Astrocyte (in vitro differentiated cells and primary cell): Measurements from ENCODE around the gene YBX3. TPM values are rescaled to one million over a fixed set of nuclear protein-coding genes. Genes with fewer than 3 reads are reported as not detected.

Experiments used
- DNase-seq: peaks from one replicate; pipeline ENCODE4 v3.0.0-alpha.2; 2010; ENCODE audit warnings: low read depth
- FAIRE-seq: peaks from 2 replicates; lab custom pipeline; 2011; peaks lifted over from hg19 to GRCh38; lab: Jason Lieb, UNC
- H2AFZ ChIP-seq: 2 replicates; pipeline ENCODE4 v1.6.0; 2012; ENCODE audit warnings: low read depth, low read length, inconsistent platforms
- H3K27ac ChIP-seq: 2 replicates; pipeline ENCODE4 v1.5.1; 2011; ENCODE audit warnings: low read depth, low read length, inconsistent platforms
- H3K27me3 ChIP-seq: 2 replicates; pipeline ENCODE4 v1.6.0; 2011; ENCODE audit warnings: low read length, inconsistent platforms; ENCODE audit not compliant: insufficient read depth
- H3K36me3 ChIP-seq: 2 replicates; pipeline ENCODE4 v1.5.1; 2011; ENCODE audit warnings: low read length, inconsistent platforms; ENCODE audit not compliant: insufficient read depth
- H3K4me1 ChIP-seq: 2 replicates; pipeline ENCODE4 v1.5.1; 2011; ENCODE audit warnings: low read length, inconsistent platforms; ENCODE audit not compliant: insufficient read depth
- H3K4me2 ChIP-seq: 2 replicates; pipeline ENCODE4 v1.6.0; 2012; ENCODE audit warnings: low read length, inconsistent platforms
- H3K4me3 ChIP-seq: 2 replicates; pipeline ENCODE4 v1.5.1; 2011; ENCODE audit warnings: low read depth, mild to moderate bottlenecking, low read length, inconsistent platforms; ENCODE audit not compliant: insufficient read depth
- H3K79me2 ChIP-seq: 2 replicates; pipeline ENCODE4 v1.6.0; 2012; ENCODE audit warnings: mild to moderate bottlenecking, low read length, inconsistent platforms; ENCODE audit not compliant: insufficient read depth
- H3K9ac ChIP-seq: 2 replicates; pipeline ENCODE4 v1.6.0; 2012; ENCODE audit warnings: mild to moderate bottlenecking, low read length, inconsistent platforms
- H3K9me3 ChIP-seq: 2 replicates; pipeline ENCODE4 v1.5.1; 2012; ENCODE audit warnings: low read depth, mild to moderate bottlenecking, low read length, inconsistent platforms; ENCODE audit not compliant: insufficient read depth
- H4K20me1 ChIP-seq: 2 replicates; pipeline ENCODE4 v1.6.0; 2012; ENCODE audit warnings: low read length, inconsistent platforms; ENCODE audit not compliant: insufficient read depth
- H3K27ac Mint-ChIP-seq: one replicate; pipeline ENCODE4 v1.8.0; 2021; ENCODE audit warnings: mild to moderate bottlenecking, mixed read lengths; ENCODE audit not compliant: unreplicated experiment
- H3K27me3 Mint-ChIP-seq: one replicate; pipeline ENCODE4 v1.8.0; 2021; ENCODE audit warnings: low read depth, mixed read lengths; ENCODE audit not compliant: unreplicated experiment
- H3K36me3 Mint-ChIP-seq: one replicate; pipeline ENCODE4 v1.8.0; 2021; ENCODE audit warnings: low read depth, mixed read lengths; ENCODE audit not compliant: unreplicated experiment
- H3K4me1 Mint-ChIP-seq: one replicate; pipeline ENCODE4 v1.8.0; 2021; ENCODE audit warnings: low read depth, mixed read lengths; ENCODE audit not compliant: unreplicated experiment
- H3K4me3 Mint-ChIP-seq: one replicate; pipeline ENCODE4 v1.8.0; 2021; ENCODE audit warnings: mild to moderate bottlenecking, moderate library complexity, mixed read lengths; ENCODE audit not compliant: unreplicated experiment
- H3K9me3 Mint-ChIP-seq: one replicate; pipeline ENCODE4 v1.8.0; 2021; ENCODE audit warnings: mild to moderate bottlenecking, mixed read lengths; ENCODE audit not compliant: unreplicated experiment
- EZH2 ChIP-seq: IDR thresholded peaks from 2 replicates; pipeline ENCODE4 v1.6.1; 2012; ENCODE audit warnings: mild to moderate bottlenecking, low read length, inconsistent platforms; ENCODE audit not compliant: insufficient read depth
- total RNA-seq: library from RNA; stranded (reverse); gene quantifications from 2 replicates; pipeline ENCODE4 v1.2.1, GENCODE V29; 2021
- TF ChIP-seq, protein P1 (sequence below): IDR thresholded peaks from 2 replicates; pipeline ENCODE4 v1.5.1; 2011; ENCODE audit warnings: low read depth, mild to moderate bottlenecking, inconsistent platforms, low read length, moderate library complexity; ENCODE audit not compliant: insufficient read depth

Gene YBX3
- total RNA-seq, 1 donor from 2014 or later: 527 TPM

DNA sequence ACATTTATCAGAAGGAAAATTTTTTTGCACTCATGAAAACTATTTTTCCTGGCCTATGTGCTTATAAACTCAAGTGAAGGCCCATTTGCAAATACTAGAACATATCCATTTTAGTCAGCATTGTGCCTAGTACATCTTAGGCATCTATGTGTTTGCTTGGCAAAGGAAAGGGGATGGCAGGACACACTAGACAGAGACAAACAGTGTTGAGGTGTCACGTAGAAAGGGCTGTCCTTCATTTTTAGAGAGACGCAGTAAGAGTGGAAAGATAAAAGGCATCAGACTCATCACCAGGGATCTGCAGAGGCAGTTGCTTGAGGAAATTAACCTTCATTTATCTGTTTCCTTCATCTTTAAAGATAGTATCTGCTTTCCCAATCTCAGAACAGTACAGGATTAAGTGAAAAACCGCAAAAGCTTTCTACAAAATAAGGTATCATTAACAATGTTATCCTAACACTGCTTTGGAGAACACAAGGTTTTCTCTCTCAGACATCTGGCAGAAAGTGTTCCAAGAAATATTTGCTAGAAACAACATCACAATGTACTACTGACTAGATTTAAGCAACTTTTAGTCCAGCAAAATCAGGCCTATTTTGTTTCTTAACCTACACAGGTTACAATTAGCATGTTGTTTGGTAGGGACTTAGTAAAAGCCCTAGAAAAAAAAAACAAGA lies 2.0 kb downstream of the YBX3 start:
- peak overlapping the region; percentile 98 for H3K27ac ChIP-seq

DNA sequence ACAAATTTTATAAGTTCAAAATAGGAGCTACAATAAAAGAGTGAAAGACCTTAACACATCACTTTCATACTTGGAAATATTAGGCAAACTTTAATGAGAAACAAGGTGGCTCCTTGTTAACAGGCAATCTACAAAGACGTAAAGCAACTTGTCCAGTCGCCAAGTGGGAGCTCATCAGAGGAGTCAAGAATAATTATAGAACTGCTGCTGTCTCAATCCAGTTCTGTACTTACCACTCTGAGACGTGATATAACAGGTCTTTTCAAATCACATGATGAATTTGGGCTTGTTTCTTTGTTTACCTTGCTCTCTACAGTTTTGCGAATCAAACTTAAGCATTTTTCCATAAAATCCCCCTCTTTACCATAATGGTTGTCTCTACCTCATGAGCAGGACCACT lies 3.6 kb downstream of the YBX3 start:
- peaks cover 42% of the 10 kb centered on the region for H4K20me1 ChIP-seq
- peaks cover 40% of the 10 kb centered on the region for H3K4me1 ChIP-seq
- H3K4me3 ChIP-seq: no peak overlapping the region
- peaks cover 71% of the 10 kb centered on the region for H3K79me2 ChIP-seq
- Mint-ChIP-seq H3K36me3 (peaks cover 6% of the 10 kb centered on the region), H3K4me3 (peak overlapping the region; percentile 97), H3K27me3 (no peaks in the 10 kb centered on the region), H3K9me3 (no peaks in the 10 kb centered on the region), H3K4me1 (peaks cover 53% of the 10 kb centered on the region), H3K27ac (peak overlapping the region; percentile 82)
- no peak overlapping the region for H2AFZ ChIP-seq
- FAIRE-seq (no peak), DNase-seq (no peak)
- no peaks in the 10 kb centered on the region for H3K27me3 ChIP-seq
- no peak for TF ChIP-seq EZH2
- TF ChIP-seq, protein P1, sequence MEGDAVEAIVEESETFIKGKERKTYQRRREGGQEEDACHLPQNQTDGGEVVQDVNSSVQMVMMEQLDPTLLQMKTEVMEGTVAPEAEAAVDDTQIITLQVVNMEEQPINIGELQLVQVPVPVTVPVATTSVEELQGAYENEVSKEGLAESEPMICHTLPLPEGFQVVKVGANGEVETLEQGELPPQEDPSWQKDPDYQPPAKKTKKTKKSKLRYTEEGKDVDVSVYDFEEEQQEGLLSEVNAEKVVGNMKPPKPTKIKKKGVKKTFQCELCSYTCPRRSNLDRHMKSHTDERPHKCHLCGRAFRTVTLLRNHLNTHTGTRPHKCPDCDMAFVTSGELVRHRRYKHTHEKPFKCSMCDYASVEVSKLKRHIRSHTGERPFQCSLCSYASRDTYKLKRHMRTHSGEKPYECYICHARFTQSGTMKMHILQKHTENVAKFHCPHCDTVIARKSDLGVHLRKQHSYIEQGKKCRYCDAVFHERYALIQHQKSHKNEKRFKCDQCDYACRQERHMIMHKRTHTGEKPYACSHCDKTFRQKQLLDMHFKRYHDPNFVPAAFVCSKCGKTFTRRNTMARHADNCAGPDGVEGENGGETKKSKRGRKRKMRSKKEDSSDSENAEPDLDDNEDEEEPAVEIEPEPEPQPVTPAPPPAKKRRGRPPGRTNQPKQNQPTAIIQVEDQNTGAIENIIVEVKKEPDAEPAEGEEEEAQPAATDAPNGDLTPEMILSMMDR: no peak
- no peak overlapping the region for H3K9ac ChIP-seq
- peak overlapping the region; percentile 78 for H3K4me2 ChIP-seq
- no peaks in the 10 kb centered on the region for H3K9me3 ChIP-seq
- H3K27ac ChIP-seq: no peak overlapping the region
- peaks cover 6% of the 10 kb centered on the region for H3K36me3 ChIP-seq

More for the DNA sequence above, 2.0 kb downstream of the YBX3 start:
- DNase-seq: no peak
- no peak for FAIRE-seq
- H4K20me1 ChIP-seq: peaks cover 37% of the 10 kb centered on the region
- Mint-ChIP-seq H3K4me3 (peak overlapping the region; percentile 97), H3K27ac (peak overlapping the region; percentile 99), H3K9me3 (no peaks in the 10 kb centered on the region), H3K4me1 (peaks cover 47% of the 10 kb centered on the region), H3K27me3 (peaks cover 1% of the 10 kb centered on the region), H3K36me3 (peaks cover 1% of the 10 kb centered on the region)
- TF ChIP-seq EZH2: no peak
- peak overlapping the region; percentile 91 for H3K4me3 ChIP-seq
- no peaks in the 10 kb centered on the region for H3K9me3 ChIP-seq
- H3K9ac ChIP-seq: peak overlapping the region; percentile 99
- H3K79me2 ChIP-seq: peaks cover 61% of the 10 kb centered on the region
- H3K4me2 ChIP-seq: peak overlapping the region; percentile 85
- H3K36me3 ChIP-seq: no peaks in the 10 kb centered on the region
- no peaks in the 10 kb centered on the region for H3K27me3 ChIP-seq
- no peak overlapping the region for H2AFZ ChIP-seq
- peaks cover 36% of the 10 kb centered on the region for H3K4me1 ChIP-seq

DNA sequence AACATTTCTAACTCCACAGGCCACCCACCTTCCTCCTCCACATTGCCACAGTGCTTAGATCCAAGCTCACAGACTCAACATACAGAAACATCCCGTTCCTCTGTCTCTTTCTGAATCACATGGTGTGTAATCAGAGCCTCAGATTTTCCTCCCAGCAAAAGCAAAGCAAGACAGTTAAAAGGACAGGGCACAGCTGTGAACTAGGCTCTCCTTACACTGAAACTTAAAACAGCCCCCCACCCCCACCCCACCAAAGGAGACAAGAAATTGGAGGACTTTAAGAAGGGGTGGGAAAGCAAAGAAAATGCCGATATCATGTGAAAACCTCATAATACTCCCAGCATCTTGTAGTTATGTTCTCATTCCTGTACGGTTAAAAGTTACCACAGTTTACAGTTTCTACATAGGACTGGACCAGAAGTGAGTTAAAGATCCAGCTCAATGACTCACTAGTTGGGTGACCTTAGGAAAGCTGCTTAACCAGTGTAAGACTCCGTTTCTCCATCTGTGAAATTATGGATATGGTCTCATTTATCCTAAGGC lies 4.8 kb downstream of the YBX3 start:
- DNase-seq: peak; percentile 80
- H2AFZ ChIP-seq: no peak overlapping the region
- FAIRE-seq: no peak
- peak overlapping the region; percentile 23 for H3K4me3 ChIP-seq
- TF ChIP-seq EZH2: no peak
- peak overlapping the region; percentile 78 for H3K4me2 ChIP-seq
- peaks cover 35% of the 10 kb centered on the region for H3K4me1 ChIP-seq
- peak overlapping the region; percentile 67 for H3K9ac ChIP-seq
- H3K79me2 ChIP-seq: peaks cover 64% of the 10 kb centered on the region
- Mint-ChIP-seq H3K27ac (peak overlapping the region; percentile 94), H3K36me3 (peaks cover 10% of the 10 kb centered on the region), H3K4me1 (peaks cover 50% of the 10 kb centered on the region), H3K9me3 (no peaks in the 10 kb centered on the region), H3K27me3 (no peaks in the 10 kb centered on the region), H3K4me3 (peak overlapping the region; percentile 74)
- H3K27me3 ChIP-seq: no peaks in the 10 kb centered on the region
- H3K9me3 ChIP-seq: no peaks in the 10 kb centered on the region
- H3K27ac ChIP-seq: peak overlapping the region; percentile 78
- H4K20me1 ChIP-seq: peaks cover 42% of the 10 kb centered on the region
- peaks cover 17% of the 10 kb centered on the region for H3K36me3 ChIP-seq
